HEK293 (cell line): Measurements from ENCODE around the gene SH3BP2.

Experiments
- CTCF ChIA-PET: fragments of 350-600 bp; formaldehyde crosslinking; extraction: SDS; loops from one replicate; lab custom pipeline; 2021; ENCODE audit warnings: antibody characterized with exemption; lab: Yijun Ruan, JAX
- POLR2A ChIA-PET: fragments of 300-600 bp; formaldehyde crosslinking; extraction: SDS; loops from one replicate; lab custom pipeline; 2020; ENCODE audit warnings: antibody characterized with exemption, inconsistent platforms; lab: Yijun Ruan, JAX
- H3K27ac ChIP-seq: fragments of 200-500 bp; sonication (Bioruptor generic); 2 replicates; pipeline ENCODE4 v1.5.1; 2014; ENCODE audit warnings: low read depth, low read length, control low read depth, inconsistent platforms; ENCODE audit errors: extremely low read depth
- H3K36me3 ChIP-seq, 2 experiments: fragments of 200-500 bp in 1 of 2; sonication (Bioruptor generic) in 1 of 2; 1 replicate in 1 of 2; 2 replicates in 1 of 2; pipeline ENCODE4 v1.5.1; 2014 to 2017; ENCODE audit warnings: inconsistent platforms in 2 of 2, low read length in 2 of 2; ENCODE audit not compliant: control insufficient read depth in 2 of 2, insufficient read depth in 1 of 2
- H3K4me1 ChIP-seq: fragments of 200-500 bp; sonication (Bioruptor generic); 2 replicates; pipeline ENCODE4 v1.5.1; 2014; ENCODE audit warnings: mild to moderate bottlenecking, low read length, inconsistent platforms; ENCODE audit not compliant: control insufficient read depth, insufficient read depth
- H3K4me3 ChIP-seq: 2 replicates; pipeline ENCODE4 v1.5.1; 2011; ENCODE audit warnings: low read depth, mild to moderate bottlenecking, control low read depth, low read length, moderate library complexity
- H3K9me3 ChIP-seq: fragments of 200-500 bp; sonication (Bioruptor generic); 2 replicates; pipeline ENCODE4 v1.5.1; 2014; ENCODE audit warnings: low read depth, low read length, inconsistent platforms; ENCODE audit not compliant: control insufficient read depth, insufficient read depth
- GLI2 ChIP-seq: fragments of 450-650 bp; formaldehyde crosslinking; IDR thresholded peaks from 2 replicates; pipeline ENCODE4; 2017; ENCODE audit warnings: missing biosample characterization, missing genetic modification characterization, low read depth, borderline replicate concordance
- KLF16 ChIP-seq: fragments of 450-650 bp; formaldehyde crosslinking; IDR thresholded peaks from 2 replicates; pipeline ENCODE4 v1.5.1; 2017; ENCODE audit warnings: missing biosample characterization, missing genetic modification characterization
- REPIN1 ChIP-seq: fragments of 450-650 bp; formaldehyde crosslinking; IDR thresholded peaks from 2 replicates; pipeline ENCODE4 v1.5.1; 2017; ENCODE audit warnings: missing biosample characterization, missing genetic modification characterization, low read depth
- TRIM28 ChIP-seq: IDR thresholded peaks from 2 replicates; pipeline ENCODE4 v1.6.1; 2011; ENCODE audit warnings: low read length, control low read depth, borderline replicate concordance
- ZBTB8A ChIP-seq: fragments of 450-650 bp; formaldehyde crosslinking; IDR thresholded peaks from 2 replicates; pipeline ENCODE4 v1.5.1; 2016; ENCODE audit warnings: missing biosample characterization, missing genetic modification characterization
- ZNF114 ChIP-seq: fragments of 450-650 bp; formaldehyde crosslinking; IDR thresholded peaks from 2 replicates; pipeline ENCODE4 v1.5.0; 2017; ENCODE audit warnings: missing biosample characterization, missing genetic modification characterization
- ZNF221 ChIP-seq: fragments of 450-650 bp; formaldehyde crosslinking; IDR thresholded peaks from 2 replicates; pipeline ENCODE4 v1.5.1; 2017; ENCODE audit warnings: missing biosample characterization, missing genetic modification characterization, borderline replicate concordance
- ZNF23 ChIP-seq: fragments of 450-650 bp; formaldehyde crosslinking; IDR thresholded peaks from 2 replicates; pipeline ENCODE4 v1.5.1; 2016; ENCODE audit warnings: missing biosample characterization, missing genetic modification characterization, borderline replicate concordance
- ZNF248 ChIP-seq: fragments of 450-650 bp; formaldehyde crosslinking; IDR thresholded peaks from 2 replicates; pipeline ENCODE4 v1.5.1; 2017; ENCODE audit warnings: missing biosample characterization, missing genetic modification characterization
- ZNF302 ChIP-seq: fragments of 450-650 bp; formaldehyde crosslinking; IDR thresholded peaks from 2 replicates; pipeline ENCODE4 v1.5.1; 2016; ENCODE audit warnings: missing biosample characterization, missing genetic modification characterization, low read depth
- ZNF529 ChIP-seq: fragments of 450-650 bp; formaldehyde crosslinking; IDR thresholded peaks from 2 replicates; pipeline ENCODE4 v1.5.1; 2017; ENCODE audit warnings: missing genetic modification characterization, missing biosample characterization; ENCODE audit not compliant: insufficient replicate concordance
- ZNF561 ChIP-seq: fragments of 450-650 bp; IDR thresholded peaks from 2 replicates; pipeline ENCODE4 v1.5.1; 2018; ENCODE audit warnings: missing biosample characterization, missing genetic modification characterization, borderline replicate concordance
- ZNF76 ChIP-seq: fragments of 450-650 bp; formaldehyde crosslinking; IDR thresholded peaks from 2 replicates; pipeline ENCODE4; 2016; ENCODE audit warnings: low read depth, missing biosample characterization, missing genetic modification characterization, borderline replicate concordance
- ZNF792 ChIP-seq: fragments of 450-650 bp; formaldehyde crosslinking; IDR thresholded peaks from 2 replicates; pipeline ENCODE4 v1.5.1; 2016; ENCODE audit warnings: missing biosample characterization, missing genetic modification characterization
- TF ChIP-seq, protein P1 (sequence below): fragments of 450-650 bp; formaldehyde crosslinking; IDR thresholded peaks from 2 replicates; pipeline ENCODE4 v1.5.1; 2017; ENCODE audit warnings: missing biosample characterization, missing genetic modification characterization
- TF ChIP-seq, protein P2 (sequence below): fragments of 450-650 bp; formaldehyde crosslinking; IDR thresholded peaks from 2 replicates; pipeline ENCODE4 v1.5.1; 2016; ENCODE audit warnings: missing biosample characterization, missing genetic modification characterization

SH3BP2 gene

DNA sequence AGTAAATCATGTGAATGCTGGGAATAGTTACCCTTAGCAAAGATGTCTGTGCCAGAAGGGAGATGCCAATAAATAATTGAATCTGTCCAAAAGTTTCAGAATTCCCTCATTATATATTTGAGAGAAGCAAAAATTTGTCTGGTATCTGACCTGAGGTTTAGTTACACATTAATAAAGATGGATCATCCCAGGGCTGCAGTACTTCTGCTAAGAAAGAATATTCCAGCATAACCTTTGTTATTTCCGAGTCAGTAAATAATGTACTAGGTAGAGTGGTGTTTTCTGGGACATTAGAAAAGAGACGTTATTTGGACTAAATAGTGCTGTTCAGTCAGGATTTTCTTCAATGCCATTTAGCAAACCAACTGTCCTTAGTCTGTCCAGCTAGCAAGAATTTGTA is 77.2 kb downstream of the SH3BP2 start (continued):
- TF ChIP-seq ZNF114 (tag by site-specific recombination) (no peak), TRIM28 (no peak), ZNF76 (no peak), ZNF792 (tag by site-specific recombination) (no peak), ZNF561 (tag by site-specific recombination) (no peak), ZNF23 (no peak), ZNF221 (tag by site-specific recombination) (no peak), KLF16 (no peak)
- TF ChIP-seq, all 188 proteins: peak for 0

DNA sequence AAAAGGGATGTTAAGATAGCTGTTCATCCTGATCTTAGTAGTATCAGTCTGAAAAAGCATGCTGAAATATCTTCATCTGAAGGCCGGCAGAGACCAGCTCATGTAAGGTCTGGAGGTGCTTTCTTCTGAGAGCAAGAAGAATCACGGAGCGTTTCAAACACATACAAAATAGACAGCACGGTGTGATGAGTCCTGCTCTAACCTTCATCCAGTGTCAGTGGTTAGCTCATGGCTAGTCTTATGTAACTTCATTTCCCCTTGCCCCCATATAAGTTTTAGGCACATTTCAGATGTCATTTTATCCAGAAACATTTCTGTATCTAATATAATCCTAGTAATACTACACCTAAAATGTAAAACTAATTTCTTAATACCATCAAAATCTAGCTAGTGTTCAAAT is 78.6 kb downstream of the SH3BP2 start:
- ChIA-PET POLR2A (interaction anchor here (1.1 kb wide), 1 partner anchor 9 kb away, joined by 3 read pairs; no protein-coding TSS in a partner anchor), CTCF (interaction anchor here (0.7 kb wide), 1 partner anchor 20 kb away, joined by 3 read pairs; no protein-coding TSS in a partner anchor)
- peaks cover 0 to 10% of the 10 kb centered on the region in 2 experiments; a peak in 1 of 3 replicates for H3K36me3 ChIP-seq
- no peak overlapping the region for H3K4me3 ChIP-seq
- peaks cover 9% of the 10 kb centered on the region for H3K4me1 ChIP-seq
- H3K9me3 ChIP-seq: no peaks in the 10 kb centered on the region
- no peak for TF ChIP-seq REPIN1 (tag by site-specific recombination)
- peak; percentile 92 for TF ChIP-seq ZNF529
- TF ChIP-seq ZNF248 (tag by site-specific recombination): no peak
- TF ChIP-seq, protein P1, sequence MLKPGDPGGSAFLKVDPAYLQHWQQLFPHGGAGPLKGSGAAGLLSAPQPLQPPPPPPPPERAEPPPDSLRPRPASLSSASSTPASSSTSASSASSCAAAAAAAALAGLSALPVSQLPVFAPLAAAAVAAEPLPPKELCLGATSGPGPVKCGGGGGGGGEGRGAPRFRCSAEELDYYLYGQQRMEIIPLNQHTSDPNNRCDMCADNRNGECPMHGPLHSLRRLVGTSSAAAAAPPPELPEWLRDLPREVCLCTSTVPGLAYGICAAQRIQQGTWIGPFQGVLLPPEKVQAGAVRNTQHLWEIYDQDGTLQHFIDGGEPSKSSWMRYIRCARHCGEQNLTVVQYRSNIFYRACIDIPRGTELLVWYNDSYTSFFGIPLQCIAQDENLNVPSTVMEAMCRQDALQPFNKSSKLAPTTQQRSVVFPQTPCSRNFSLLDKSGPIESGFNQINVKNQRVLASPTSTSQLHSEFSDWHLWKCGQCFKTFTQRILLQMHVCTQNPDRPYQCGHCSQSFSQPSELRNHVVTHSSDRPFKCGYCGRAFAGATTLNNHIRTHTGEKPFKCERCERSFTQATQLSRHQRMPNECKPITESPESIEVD: 0 out of 2 replicates have a peak, but pooled peaks have one; percentile 10
- no peak overlapping the region for H3K27ac ChIP-seq

DNA sequence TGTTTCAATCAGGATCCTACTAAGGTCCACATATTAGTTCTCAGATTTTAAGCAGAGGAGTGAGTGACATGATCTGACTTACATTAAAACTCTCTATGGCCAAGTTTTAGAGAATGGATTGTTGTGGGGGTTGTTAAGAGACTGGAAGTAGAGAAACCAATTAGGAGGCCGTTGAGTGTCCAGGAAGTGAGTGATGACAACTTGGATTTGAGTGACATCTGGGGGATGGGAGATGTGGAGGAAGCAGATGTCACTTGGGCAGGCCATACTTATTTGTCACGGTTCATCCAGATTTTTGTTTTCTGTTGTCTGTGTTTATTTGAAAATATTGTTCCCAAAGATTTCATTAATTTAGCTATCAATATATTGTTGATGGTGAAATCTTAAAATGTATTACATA is 79.0 kb downstream of the SH3BP2 start:
- TF ChIP-seq, protein P1: 0 out of 2 replicates have a peak, but pooled peaks have one; percentile 2
- no peak for TF ChIP-seq ZNF302 (tag by site-specific recombination)
- Histone ChIP-seq H3K4me3 (no peak overlapping the region), H3K4me1 (peaks cover 8% of the 10 kb centered on the region), H3K9me3 (no peaks in the 10 kb centered on the region), H3K36me3 (peaks cover 0 to 10% of the 10 kb centered on the region in 2 experiments; a peak in 1 of 3 replicates), H3K27ac (no peak overlapping the region)
- ChIA-PET CTCF (interaction anchor here (0.7 to 1.2 kb wide), 2 partner anchors 20 to 24 kb away, joined by 3 read pairs; no protein-coding TSS in a partner anchor), POLR2A (interaction anchor here (1.1 kb wide), 1 partner anchor 9 kb away, joined by 3 read pairs; no protein-coding TSS in a partner anchor)

DNA sequence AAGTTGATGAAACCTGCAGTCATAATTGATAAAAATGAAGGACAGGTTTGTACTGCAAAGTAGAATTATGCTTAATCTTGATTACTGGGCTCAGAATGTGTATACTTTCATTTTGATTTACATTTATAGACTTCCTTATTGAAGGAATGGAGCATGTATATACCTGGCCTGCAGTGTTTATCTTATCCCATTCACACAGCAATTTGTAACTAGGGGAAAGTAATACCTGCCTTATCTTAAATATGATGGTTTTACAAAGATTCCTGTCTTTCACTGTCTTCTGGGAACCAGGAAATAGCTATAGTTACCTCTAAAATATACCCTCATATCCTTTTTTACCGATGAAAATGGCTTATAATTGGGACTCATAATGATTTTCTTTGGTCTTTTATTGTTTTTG is 80.4 kb downstream of the SH3BP2 start:
- no peaks in the 10 kb centered on the region for H3K9me3 ChIP-seq
- H3K4me3 ChIP-seq: no peak overlapping the region
- no peak for TF ChIP-seq ZNF792 (tag by site-specific recombination)
- TF ChIP-seq, protein P2, sequence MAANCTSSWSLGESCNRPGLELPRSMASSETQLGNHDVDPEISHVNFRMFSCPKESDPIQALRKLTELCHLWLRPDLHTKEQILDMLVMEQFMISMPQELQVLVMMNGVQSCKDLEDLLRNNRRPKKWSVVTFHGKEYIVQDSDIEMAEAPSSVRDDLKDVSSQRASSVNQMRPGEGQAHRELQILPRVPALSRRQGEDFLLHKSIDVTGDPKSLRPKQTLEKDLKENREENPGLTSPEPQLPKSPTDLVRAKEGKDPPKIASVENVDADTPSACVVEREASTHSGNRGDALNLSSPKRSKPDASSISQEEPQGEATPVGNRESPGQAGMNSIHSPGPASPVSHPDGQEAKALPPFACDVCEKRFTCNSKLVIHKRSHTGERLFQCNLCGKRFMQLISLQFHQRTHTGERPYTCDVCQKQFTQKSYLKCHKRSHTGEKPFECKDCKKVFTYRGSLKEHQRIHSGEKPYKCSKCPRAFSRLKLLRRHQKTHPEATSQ: no peak
- TF ChIP-seq, protein P1: peak; percentile 60
- TF ChIP-seq GLI2 (tag by site-specific recombination): no peak
- TF ChIP-seq ZNF561 (tag by site-specific recombination): no peak
- TF ChIP-seq ZBTB8A (tag by site-specific recombination): no peak
- CTCF ChIA-PET: interaction anchor here (0.6 kb wide), 1 partner anchor 9 kb away, joined by 9 read pairs; no protein-coding TSS in a partner anchor
- H3K4me1 ChIP-seq: peaks cover 5% of the 10 kb centered on the region; the same call in 1 of the 2 replicates
- peaks cover 0 to 16% of the 10 kb centered on the region in 2 experiments; a peak in 1 of 3 replicates for H3K36me3 ChIP-seq
- POLR2A ChIA-PET: interaction anchor here (1.1 kb wide), 1 partner anchor 11 kb away, joined by 3 read pairs; no protein-coding TSS in a partner anchor
- H3K27ac ChIP-seq: no peak overlapping the region
